Activated naive CD4-positive, alpha-beta T cell treated with anti-CD3 and anti-CD28 coated beads, Interleukin-2, amount 50 U/mL, for 72 hours (primary cell): ENCODE results near the gene RMI2. TPM values are rescaled to one million over a fixed set of nuclear protein-coding genes. Genes with fewer than 3 reads are reported as not detected.
"Not testable (repeated sequence)": the region's sequence is repeated elsewhere in the genome, so short reads cannot be mapped to it uniquely, and the experiment has no call there.

Experiments used
- ATAC-seq, 2 donors: fragments of 150-1000 bp; cut with Tn5 transposase; 2 replicates each; pipeline ENCODE4 v1.10.0; 2021; ENCODE audit warnings: mild to moderate bottlenecking in 2 of 2, moderate library complexity in 2 of 2
- DNase-seq, 2 donors: peaks; one replicate each; pipeline ENCODE4 v3.0.0; 2021 to 2022; ENCODE audit warnings: low spot score in 2 of 2
- H3K27ac Mint-ChIP-seq, 2 donors: one replicate each; pipeline ENCODE4 v1.8.0; 2022; ENCODE audit warnings: mild to moderate bottlenecking in 2 of 2, mixed read lengths in 2 of 2
- H3K36me3 Mint-ChIP-seq, 2 donors: one replicate each; pipeline ENCODE4 v1.8.0; 2022; ENCODE audit warnings: mixed read lengths in 2 of 2
- H3K9me3 Mint-ChIP-seq, 2 donors: one replicate each; pipeline ENCODE4 v1.8.0; 2022; ENCODE audit warnings: mixed read lengths in 2 of 2
- total RNA-seq, 2 donors: library from RNA; stranded (reverse); gene quantifications; one replicate each; pipeline ENCODE4 v1.2.3, GENCODE V29; 2022

The RMI2 gene
- 10 to 100 TPM; 40.4 to 78.1 TPM for total RNA-seq

DNA sequence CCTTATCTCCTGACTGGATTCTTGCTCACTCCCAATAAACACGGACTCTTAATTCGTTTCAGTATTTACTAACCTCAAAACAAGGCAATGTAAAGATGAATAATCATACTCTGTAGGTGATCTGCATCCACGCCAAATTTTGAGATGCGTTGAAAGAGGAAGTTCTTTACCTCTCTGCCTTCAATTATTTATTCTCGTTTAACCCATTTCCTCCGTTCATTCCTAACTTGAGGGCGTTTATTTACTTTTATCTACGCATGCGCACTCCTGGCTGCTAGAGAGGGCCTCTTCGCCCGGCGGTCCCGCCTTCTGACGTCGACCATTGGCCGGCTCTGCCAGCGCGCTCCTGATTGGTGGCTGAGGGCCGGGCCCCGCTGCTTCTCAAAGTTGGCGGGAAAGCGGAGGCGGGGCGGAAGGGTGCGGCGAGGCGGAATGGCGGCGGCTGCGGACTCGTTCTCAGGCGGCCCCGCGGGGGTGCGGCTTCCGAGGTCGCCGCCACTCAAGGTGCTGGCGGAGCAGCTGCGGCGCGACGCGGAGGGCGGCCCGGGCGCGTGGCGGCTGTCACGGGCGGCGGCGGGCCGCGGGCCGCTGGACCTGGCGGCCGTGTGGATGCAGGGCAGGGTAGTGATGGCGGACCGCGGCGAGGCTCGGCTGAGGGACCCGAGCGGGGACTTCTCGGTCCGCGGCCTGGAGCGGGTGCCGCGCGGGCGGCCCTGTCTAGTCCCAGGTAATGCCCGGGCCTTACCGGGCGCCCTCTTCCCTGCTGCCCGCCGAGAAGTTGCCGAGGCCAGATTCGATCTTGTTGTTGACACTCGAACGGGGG is at the start of gene RMI2:
RMI2 (plus strand) TSS at position 420 of the 823 bp plus-strand sequence; CDS start at position 433, 13 bp downstream.
- Mint-ChIP-seq H3K27ac (peak within 1 kb of the TSS; percentile 58 to 99), H3K36me3 (peaks cover 12 to 38% of the 10 kb centered on the region in 2 donors), H3K9me3 (no peaks in the 10 kb centered on the region)
- ATAC-seq = peak; percentile 99
- peak; percentile 97 to 98 for DNase-seq

GRCh38 chr16:11295672-11296071 is 49.6 kb upstream of the RMI2 start:
- H3K36me3 Mint-ChIP-seq = no peaks in the 10 kb centered on the region
- no peak overlapping the region for H3K27ac Mint-ChIP-seq
- ATAC-seq (no peak), DNase-seq (no peak)
- no peaks in the 10 kb centered on the region for H3K9me3 Mint-ChIP-seq

DNA sequence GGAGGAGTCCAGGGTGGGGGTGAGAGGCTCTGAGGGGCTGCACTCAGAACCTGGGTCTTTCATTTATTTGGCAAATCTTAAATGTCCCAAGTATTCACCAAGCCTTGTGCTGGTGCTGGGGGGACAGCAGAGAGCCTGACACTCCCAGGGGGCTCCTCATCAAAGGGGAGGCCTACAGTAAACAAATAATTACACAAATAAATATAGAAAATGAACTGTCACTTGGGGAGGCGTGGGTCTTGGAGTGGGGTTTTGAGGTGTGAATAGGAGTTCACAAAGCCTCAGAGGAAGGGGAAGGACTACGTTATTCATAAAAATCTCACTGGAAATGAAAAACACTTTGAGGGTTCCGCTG is 48.9 kb upstream of the RMI2 start:
- DNase-seq = no peak
- H3K27ac Mint-ChIP-seq = peak overlapping the region in 1 of 2 donors; percentile 81
- H3K36me3 Mint-ChIP-seq = no peaks in the 10 kb centered on the region
- no peak for ATAC-seq
- no peaks in the 10 kb centered on the region for H3K9me3 Mint-ChIP-seq

GRCh38 chr16:11296706-11297491 is 48.4 kb upstream of the RMI2 start:
- H3K9me3 Mint-ChIP-seq = no peaks in the 10 kb centered on the region
- H3K27ac Mint-ChIP-seq = peak overlapping the region; percentile 81
- DNase-seq (no peak), ATAC-seq (peak in 1 of 2 donors; percentile 22)
- no peaks in the 10 kb centered on the region for H3K36me3 Mint-ChIP-seq

DNA sequence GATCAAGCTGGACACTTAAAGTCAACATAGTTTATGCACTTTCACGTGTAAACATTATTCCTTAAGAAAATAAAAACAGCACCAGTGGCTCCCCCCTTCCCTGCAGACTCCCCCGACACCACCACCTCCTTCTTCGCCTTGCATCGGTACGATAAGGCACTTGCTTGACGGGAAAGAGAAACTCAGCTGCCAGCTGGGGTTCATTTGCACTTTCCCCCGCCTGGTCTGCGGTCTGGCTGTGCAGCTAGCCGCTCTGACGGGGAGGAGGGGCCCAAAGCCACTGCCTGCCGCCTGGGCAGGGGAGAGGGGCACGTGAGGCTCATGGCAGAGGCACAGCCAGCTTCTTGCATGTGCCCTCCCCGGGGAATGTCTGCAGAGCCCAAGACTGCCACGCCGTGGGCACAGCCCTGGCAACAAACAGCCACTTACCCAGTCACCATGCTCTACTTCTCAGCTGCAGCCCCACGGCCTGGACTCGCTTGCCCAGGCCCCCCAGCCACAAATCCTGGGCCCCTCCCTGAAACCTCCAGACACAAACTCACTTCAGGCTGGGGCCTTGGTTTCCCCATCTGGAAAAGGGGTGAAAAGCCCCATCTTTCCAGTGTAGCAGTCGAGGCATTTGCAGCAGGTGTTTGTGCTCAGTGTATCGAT is 47.6 kb upstream of the RMI2 start:
- no peaks in the 10 kb centered on the region for H3K36me3 Mint-ChIP-seq
- no peaks in the 10 kb centered on the region for H3K9me3 Mint-ChIP-seq
- ATAC-seq (peak; percentile 86 to 98), DNase-seq (peak; percentile 65 to 78)
- peak overlapping the region; percentile 81 for H3K27ac Mint-ChIP-seq

GRCh38 chr16:11298143-11298900 is 46.9 kb upstream of the RMI2 start:
- DNase-seq (no peak), ATAC-seq (peak in 1 of 2 donors; percentile 5)
- Mint-ChIP-seq H3K9me3 (no peaks in the 10 kb centered on the region), H3K27ac (peak overlapping the region; percentile 74 to 81), H3K36me3 (no peaks in the 10 kb centered on the region)

DNA sequence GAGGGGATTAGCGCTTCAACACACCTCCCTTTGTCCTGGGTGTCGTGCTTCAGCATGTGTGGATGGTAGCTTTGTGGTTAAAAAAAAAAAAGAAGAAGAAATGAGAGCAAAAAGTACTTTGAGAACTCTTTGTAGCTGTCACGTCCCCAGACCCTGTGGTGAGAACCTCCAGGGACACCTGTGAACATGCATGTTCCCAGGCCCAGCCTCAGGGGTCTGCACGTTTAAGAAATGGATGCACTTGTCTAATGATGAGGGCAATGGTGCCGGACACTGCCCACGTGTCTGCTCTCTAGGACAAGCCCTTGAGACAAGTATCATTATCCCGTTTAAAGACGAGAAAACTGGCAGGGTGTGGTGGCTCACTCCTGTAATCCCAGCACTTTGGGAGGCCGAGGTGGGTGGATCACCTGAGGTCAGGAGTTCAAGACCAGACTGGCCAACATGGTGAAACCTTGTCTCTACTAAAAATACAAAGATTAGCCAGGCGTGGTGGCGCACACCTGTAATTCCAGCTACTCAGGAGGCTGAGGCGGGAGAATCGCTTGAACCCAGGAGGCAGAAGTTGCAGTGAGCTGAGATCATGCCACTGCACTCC is 46.2 kb upstream of the RMI2 start:
- H3K27ac Mint-ChIP-seq = peak overlapping the region in 1 of 2 donors; percentile 61
- not testable (repeated sequence) for H3K36me3 Mint-ChIP-seq, DNase-seq, H3K9me3 Mint-ChIP-seq, ATAC-seq

DNA sequence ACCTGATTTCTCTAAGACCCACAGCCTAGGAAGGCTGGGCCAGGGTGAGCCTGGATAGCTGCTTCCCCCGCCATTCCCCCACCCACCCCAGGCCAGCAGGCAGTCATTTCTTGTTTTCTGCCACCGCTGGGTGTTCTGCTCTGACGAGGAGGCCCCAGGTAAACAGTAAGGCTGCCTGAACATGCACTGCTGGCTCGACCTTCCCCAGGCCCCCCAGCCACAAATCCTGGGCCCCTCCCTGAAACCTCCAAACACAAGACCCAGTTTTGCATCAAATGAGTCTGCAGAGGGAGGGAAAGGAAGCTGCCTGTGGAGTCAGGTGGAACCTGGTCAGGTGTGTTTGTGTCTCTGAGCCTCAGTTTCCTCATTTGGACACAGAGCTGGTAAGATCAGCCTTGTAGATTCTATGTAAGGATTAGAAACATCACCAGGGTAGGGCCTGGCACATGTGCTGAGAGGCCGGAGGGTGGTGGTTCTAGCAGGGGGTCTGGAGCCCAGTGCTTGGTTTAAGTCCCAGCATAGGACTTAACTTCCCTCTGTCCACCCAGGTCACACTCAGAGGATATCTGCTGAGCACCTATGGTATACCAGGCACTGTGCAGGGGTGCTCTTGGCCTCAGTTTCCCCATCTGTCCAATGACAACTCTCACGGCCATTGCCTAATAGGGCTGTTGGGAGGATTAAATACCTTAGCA is 45.2 kb upstream of the RMI2 start:
- Mint-ChIP-seq H3K36me3 (no peaks in the 10 kb centered on the region), H3K27ac (no peak overlapping the region), H3K9me3 (no peaks in the 10 kb centered on the region)
- DNase-seq (no peak), ATAC-seq (no peak)

GRCh38 chr16:11300560-11300892 is 44.7 kb upstream of the RMI2 start:
- Mint-ChIP-seq H3K27ac (no peak overlapping the region), H3K36me3 (no peaks in the 10 kb centered on the region), H3K9me3 (no peaks in the 10 kb centered on the region)
- ATAC-seq = no peak
- DNase-seq = no peak

GRCh38 chr16:11301645-11302501 is 43.4 kb upstream of the RMI2 start:
- H3K36me3 Mint-ChIP-seq = no peaks in the 10 kb centered on the region
- ATAC-seq = no peak
- H3K9me3 Mint-ChIP-seq = no peaks in the 10 kb centered on the region
- no peak overlapping the region for H3K27ac Mint-ChIP-seq
- DNase-seq = no peak

GRCh38 chr16:11302977-11303376 is 42.3 kb upstream of the RMI2 start:
- no peak for ATAC-seq
- no peak overlapping the region for H3K27ac Mint-ChIP-seq
- DNase-seq = no peak
- H3K36me3 Mint-ChIP-seq = no peaks in the 10 kb centered on the region
- no peaks in the 10 kb centered on the region for H3K9me3 Mint-ChIP-seq

- Mint-ChIP-seq H3K27ac (no peak overlapping the region), H3K9me3 (no peaks in the 10 kb centered on the region), H3K36me3 (no peaks in the 10 kb centered on the region)
- DNase-seq (no peak), ATAC-seq (no peak)
Observed at GRCh38 chr16:11303405-11304138, 41.7 kb upstream of the RMI2 start.

DNA sequence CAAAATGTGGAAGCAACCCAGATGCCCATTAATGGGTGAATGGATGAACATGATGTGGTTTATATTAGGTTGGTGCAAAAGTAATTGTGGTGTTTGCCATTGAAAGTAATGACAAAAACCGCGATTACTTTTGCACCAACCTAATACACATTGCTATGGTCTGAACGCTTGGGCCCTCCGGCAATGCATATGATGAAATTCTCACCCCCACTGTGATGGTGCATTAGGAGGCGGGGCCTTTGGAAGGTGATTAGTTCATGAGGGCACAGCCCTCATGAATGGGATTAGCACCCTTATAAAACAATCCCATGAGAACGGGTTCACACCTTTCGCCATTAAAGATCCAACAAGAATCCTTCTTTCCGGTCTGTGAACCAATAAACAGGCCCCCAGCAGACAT is 38.9 kb upstream of the RMI2 start:
- ATAC-seq = no peak
- Mint-ChIP-seq H3K36me3 (no peaks in the 10 kb centered on the region), H3K27ac (no peak overlapping the region), H3K9me3 (no peaks in the 10 kb centered on the region)
- no peak for DNase-seq

GRCh38 chr16:11306997-11307638 is 38.1 kb upstream of the RMI2 start:
- ATAC-seq (peak; percentile 13 to 36), DNase-seq (no peak)
- no peaks in the 10 kb centered on the region for H3K36me3 Mint-ChIP-seq
- no peaks in the 10 kb centered on the region for H3K9me3 Mint-ChIP-seq
- no peak overlapping the region for H3K27ac Mint-ChIP-seq
